C4-2B (cell line): Measurements from ENCODE around the gene SULT1C2.

Experiments
- ZFX ChIP-seq: fragments of 450-650 bp; IDR thresholded peaks from 2 replicates; pipeline ENCODE4 v1.6.1; 2017
- TF ChIP-seq, protein P1 (sequence below): fragments of 450-650 bp; conservative IDR thresholded peaks from 2 replicates; pipeline ENCODE4 v1.5.1; 2017; ENCODE audit warnings: mild to moderate bottlenecking

GRCh38 chr2:108263401-108263800 is 25.3 kb upstream of the SULT1C2 start:
- TF ChIP-seq, protein P1, sequence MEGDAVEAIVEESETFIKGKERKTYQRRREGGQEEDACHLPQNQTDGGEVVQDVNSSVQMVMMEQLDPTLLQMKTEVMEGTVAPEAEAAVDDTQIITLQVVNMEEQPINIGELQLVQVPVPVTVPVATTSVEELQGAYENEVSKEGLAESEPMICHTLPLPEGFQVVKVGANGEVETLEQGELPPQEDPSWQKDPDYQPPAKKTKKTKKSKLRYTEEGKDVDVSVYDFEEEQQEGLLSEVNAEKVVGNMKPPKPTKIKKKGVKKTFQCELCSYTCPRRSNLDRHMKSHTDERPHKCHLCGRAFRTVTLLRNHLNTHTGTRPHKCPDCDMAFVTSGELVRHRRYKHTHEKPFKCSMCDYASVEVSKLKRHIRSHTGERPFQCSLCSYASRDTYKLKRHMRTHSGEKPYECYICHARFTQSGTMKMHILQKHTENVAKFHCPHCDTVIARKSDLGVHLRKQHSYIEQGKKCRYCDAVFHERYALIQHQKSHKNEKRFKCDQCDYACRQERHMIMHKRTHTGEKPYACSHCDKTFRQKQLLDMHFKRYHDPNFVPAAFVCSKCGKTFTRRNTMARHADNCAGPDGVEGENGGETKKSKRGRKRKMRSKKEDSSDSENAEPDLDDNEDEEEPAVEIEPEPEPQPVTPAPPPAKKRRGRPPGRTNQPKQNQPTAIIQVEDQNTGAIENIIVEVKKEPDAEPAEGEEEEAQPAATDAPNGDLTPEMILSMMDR: no peak
- TF ChIP-seq ZFX: no peak
